GM11168 (cell line): Measurements from ENCODE around the gene MYH16.
"Not testable (repeated sequence)": the region's sequence is repeated elsewhere in the genome, so short reads cannot be mapped to it uniquely, and the experiment has no call there.

Experiments
- in situ Hi-C: fragments of 300-500 bp; cut with MboI; formaldehyde crosslinking; loops from one replicate; pipeline ENCODE4 v1.12.0; 2022; ENCODE audit warnings: low sequenced_read_pairs; ENCODE audit not compliant: unreplicated experiment

MYH16 gene

DNA sequence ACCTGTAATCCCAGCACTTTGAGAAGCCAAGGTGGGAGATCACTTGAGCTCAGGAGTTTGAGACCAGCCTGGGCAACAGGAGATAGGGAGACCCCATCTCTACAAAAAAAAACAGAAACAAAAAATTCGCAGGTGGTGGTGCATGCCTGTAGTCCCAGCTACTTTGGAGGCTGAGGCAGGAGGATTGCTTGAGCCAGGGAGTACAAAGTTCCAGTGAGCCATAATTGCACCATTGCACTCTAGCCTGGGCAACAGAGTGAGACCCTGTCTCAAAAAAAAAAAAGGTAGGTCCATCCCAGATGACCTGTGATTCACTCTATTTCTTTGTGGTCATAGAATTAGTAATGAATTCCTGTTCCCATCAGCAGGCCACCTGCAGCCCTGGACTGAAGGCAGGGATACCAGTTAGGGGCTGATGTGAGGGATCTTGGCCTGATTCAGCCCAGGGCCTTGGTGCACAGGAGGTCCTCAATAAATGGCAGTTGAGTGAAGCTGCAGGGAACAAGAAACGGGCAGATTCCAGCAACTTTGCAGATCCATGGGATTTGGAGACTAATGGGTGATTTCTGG, at the start of gene MYH16:
TSS of gene MYH16 (plus strand) at position 364 of the 570 bp plus-strand sequence.
- in situ Hi-C loops = no loop called here

DNA sequence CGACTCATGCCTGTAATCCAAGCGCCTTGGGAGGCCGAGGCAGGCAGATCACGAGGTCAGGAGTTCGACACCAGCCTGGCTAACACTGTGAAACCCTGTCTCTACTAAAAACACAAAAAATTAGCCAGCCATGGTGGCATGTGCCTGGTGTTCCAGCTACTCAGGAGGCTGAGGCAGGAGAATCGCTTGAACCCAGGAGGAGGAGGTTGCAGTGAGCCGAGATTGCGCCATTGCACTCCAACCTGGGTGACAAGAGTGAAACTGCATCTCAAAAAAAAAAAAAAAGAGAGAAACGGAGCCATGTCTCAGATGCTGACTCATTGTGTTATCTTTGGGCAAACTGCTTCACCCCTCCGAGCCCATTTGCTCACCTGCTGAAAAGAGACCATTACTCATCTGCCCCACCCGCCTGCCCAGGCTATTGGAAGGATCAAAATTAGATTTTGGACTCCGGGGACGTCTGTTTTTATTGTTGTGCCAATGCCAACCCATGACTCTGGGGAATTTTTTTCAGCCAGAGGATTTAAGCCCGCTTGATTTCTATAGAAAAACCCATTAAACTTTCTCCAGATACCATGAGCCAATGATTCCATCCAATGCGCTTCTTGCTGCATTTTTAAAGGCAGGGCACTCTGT, 48.3 kb upstream of the MYH16 start:
- in situ Hi-C loops = not testable (repeated sequence)

DNA sequence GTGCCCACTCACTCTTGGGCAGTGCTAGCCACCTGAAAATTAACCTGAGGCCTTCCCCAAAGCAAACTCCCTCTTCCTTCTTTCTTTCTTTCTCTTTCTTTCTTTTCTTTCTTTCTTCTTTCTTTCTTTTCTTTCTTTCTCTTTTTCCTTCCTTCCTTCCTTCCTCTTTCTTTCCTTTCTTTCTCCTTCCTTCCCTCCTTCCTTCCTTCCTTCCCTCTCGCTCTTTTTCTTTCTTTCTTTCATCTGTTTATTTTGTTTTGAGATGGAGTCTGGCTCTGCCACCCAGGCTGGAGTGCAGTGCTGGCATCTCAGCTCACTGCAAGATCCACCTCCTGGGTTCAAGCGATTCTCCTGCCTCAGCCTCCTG, 47.8 kb upstream of the MYH16 start:
- in situ Hi-C loops = no loop called here

DNA sequence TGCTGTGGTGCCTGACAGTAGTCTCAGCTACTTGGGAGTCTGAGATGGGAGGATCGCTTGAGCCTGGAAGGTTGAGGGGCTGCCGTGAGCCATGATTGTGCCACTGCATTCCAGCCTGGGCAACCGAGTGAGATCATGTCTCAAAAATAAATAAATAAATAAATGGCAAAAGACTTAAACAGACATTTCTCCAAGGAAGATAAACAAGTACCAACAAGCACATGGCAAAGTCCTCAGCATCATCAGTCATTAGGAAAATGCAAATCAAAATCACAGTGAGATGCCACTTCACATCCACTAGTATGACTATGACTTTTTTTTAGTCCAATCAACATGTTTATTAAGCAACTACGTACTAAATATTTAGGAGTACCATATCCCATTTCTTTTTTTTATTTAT, 43.4 kb upstream of the MYH16 start:
- in situ Hi-C loops = no loop called here

DNA sequence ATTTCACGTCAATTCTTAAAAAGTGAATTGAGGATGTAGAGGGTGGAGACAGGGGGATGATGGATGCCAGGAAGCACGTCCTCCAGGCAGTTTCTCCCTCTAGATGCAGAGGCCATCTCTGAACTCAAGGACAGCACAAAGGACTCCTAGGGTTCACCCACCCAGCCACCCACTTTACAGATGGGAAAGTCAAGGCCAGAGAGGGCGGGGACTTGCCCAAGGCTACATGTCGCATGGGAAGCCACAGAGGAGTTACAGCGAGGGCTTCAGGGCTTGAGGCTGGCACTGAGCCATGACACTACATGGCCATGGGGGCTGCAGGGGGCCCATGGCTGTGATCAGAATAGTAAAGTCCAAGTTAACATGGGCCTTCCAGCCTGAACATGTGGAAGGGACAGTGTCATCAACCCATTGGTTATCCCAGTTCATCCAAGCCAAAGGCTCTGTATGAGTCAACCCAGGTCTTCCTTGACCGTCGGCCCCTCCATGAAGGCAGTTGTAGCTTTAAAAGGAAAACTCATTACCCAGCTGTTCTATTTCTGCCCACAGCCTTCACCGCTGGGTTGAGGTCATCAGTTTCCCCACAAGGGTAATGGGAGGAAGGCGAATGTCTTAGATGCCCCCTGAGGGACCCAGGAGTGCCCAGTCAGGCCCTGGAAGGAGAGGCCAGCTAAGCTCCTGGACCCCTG, 40.4 kb upstream of the MYH16 start:
- in situ Hi-C loops = no loop called here

DNA sequence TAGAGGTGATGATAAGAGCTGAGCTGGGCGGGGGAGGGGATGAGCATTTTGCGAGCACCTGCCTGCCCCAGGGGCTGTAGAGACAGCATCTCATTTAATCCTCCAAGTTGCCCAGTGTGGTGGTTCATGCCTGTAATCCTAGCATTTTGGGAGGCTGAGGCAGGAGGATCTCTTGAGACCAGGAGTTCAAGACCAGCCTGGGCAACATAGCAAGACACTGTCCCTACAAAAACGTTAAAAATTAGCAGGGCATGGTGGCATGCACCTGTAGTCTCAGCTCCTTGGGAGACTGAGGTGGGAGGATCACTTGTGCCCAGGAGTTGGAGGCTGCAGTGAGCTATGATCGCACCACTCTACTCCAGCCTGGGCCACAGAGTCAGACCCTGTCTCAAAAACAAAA, 39.7 kb upstream of the MYH16 start:
- in situ Hi-C loops = not testable (repeated sequence)

DNA sequence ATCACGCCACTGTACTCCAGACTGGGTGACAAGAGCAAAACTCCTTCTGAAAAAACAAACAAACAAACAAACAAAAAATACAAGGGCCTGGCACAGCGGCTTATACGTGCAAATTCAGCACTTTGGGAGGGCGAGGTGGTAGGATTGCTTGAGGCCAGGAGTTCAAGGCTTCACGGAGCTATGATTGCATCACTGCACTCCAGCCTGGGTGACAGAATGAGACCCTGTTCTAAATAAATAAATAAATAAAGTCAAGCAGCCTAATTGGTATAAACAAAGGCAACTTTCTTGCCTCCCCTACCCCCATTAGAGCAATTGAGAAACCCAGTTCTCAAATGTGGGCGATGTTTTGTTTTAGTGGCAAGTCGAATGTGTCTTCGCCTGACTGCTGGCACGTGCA, 38.5 kb upstream of the MYH16 start:
- in situ Hi-C loops = no loop called here

DNA sequence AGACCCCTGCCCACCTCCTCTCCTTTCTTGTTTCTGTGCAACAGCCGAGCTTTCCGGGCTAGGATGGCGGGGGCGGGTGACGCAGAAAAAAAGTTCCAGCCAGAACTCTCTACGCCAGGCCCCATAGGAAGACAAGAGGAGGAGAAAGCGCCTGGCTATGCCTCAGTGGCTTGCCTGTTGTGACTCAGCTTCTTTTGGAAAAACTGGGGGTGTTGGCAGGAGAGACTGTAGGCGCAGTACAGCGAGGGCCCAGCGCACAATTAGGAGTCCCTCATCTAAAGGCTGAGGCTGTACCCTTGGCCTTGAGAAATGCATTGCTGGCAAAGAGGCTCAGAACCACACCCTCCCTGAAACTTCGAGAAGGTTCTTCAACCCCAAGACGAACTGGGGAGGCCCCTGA, 36.7 kb upstream of the MYH16 start:
- in situ Hi-C loops = no loop called here

DNA sequence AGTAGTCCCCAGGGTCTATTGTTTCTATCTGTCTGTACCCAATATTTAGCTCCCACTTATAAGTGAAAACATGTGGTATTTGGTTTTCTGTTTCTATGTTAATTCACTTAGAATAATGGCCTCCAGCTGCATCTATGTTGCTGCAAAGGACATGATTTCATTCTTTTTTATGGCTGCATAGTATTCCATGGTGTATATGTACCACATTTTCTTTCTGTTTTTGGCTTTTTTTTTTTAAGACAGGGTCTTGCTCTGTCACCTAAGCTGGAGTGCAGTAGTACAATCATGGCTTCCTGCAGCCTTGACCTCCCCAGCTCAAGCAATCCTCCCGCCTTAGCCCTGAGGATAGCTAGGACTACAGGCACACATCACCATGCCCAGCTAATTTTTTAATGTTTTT, 34.8 kb upstream of the MYH16 start:
- in situ Hi-C loops = not testable (repeated sequence)

DNA sequence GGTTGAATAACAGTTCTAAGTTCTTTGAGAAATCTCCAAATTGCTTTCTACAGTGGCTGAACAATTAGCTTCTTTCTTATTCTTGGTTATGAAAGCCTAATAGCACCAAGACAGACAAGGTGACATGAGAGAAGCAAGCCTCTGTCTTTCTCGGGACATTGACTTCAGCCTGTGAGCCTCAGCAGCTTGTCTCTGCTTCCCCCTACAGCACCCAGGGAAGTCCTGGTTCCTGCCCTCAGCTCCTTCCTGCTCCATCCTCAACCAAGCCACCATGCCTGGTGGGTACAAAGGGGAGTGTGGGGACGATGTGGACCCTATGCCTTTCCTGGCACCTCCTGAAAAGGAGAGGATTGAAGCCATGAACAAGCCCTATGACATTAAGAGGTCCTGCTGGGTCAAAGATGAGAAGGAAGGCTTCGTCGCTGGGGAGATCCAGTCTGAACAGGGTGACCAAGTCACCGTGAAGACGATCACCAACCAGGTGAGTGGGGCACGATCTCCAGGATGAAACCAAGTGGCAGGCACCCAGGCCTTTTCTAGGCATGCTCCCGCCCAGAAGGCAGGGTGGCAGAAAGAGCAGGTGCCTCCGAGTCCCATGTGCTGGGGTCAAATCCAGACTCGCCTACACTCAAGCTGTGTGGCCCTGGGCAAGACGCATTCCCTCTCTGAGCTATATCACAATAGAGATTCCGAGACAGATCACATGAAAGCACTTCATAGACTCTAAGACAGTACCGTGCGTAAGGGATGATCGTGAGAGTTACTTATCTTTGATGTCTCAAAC, 33.9 kb upstream of the MYH16 start:
- in situ Hi-C loops = no loop called here

DNA sequence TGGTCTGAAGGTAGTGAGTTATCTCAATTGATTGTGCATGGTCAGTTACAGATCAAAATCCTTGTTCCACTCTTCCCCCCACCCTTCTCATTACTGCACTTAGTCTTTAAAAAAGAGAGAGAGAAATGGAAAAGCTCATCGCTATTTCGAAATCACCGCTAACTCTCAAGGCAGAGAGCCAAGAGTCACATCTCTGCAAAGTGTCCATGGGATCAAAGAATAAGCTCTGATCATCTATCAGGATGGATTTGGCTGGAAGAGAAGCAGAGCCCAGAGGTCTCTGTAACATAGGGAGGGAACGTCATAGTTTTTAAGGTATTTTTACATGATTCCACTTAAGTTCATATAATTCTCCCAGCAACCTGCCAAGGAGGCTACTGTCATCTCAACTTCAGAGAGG, 30.0 kb upstream of the MYH16 start:
- in situ Hi-C loops = no loop called here

DNA sequence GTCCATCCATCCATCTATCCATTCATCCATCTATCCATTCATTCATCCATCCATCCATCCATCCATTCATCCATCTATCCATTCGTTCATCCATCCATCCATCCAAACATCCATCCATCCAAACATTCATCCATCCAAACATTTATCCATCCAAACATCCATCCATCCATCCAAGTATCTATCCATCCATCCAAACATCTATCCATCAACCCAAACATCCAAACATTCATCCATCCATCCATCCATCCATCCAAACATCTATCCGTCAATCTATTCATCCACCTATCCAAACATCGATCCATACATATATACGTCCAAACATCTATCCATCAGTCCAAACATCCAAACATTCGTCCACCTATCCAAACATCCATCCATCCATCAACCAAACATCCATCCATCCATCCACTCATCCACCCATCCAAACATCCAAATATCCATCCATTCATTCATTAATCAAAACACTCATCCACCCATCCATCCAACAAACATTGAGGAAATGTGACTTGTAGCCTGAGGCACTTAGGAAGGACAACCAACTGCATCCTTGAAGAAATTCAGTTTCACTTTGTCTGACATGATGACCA, 28.8 kb upstream of the MYH16 start:
- in situ Hi-C loops = no loop called here

DNA sequence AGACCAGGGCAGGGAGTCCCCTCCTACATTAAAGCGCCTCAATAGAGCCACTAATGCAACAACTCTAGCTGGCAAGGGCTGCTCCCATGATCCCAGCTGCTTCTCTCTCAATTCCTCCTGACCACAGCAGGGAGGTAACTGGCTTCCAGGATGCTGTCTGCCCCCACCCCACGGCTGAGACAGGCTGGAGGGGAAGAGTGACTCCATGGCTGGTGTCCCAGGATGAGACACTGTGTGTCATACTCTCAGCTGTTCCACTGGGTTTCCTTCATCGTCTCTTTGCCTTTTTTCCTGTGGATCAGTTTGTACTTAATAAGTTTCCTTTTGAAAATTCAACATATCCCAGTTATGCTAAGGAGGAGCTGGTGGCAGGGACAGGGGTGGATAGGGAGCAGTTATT, 27.7 kb upstream of the MYH16 start:
- in situ Hi-C loops = no loop called here

DNA sequence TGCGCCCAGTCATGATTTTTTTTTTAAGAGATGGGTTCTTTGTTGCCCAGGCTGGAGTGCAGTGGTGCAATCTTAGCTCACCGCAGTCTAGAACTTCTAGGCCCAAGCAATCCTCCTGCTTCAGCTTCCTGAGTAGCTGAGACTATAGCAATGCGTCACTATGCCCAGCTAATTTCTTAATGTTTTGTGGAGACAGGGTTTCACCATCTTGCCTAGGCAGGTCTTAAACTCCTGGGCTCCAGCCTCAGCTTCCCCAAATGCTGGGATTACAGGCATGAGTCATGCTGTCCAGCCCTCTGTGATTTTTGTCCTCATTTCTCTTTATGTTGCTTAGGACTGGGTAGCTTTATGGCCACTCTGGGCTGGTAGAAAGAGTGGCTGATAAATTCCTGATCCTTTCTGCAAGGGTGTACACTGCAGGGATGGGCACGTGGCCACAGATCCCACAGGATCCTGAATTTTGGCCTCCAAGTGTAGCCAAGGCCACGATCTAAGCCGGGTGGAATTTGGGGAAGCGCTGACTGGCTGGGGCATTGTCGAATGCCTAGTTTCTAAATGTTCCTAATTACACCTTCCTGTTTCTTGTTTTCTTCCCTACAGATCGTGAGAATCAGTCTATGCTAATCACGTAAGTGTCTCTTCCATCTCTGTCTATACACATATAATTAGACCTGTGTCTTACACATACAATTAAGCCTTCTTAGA, 24.1 kb upstream of the MYH16 start:
- in situ Hi-C loops = no loop called here

DNA sequence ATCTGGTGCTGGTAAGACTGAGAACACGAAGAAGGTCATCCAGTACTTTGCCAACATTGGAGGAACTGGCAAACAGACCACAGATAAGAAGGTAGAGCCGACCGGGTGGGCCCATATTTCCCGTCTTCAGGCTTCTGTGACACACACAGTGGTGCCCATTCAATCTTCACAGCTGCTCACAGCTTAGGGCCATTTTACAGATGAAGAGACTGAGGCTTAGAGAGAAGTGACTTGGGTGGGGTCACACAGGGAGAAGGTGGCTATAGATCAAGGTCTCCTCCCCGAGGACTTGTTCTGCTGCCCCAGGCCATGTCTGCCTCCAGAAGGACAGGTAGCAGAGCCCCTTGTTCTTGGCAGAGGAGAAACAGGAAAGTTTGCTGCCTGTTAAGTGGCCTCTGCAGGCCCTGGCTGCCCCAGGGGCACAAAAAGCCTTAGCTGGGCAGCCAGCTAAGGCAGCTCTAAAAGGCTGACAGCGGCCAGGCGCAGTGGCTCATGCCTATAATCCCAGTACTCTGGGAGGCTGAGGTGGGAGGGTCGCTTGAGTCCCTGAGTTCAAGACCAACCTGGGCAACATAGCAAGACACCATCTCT, 22.6 kb upstream of the MYH16 start:
- in situ Hi-C loops = no loop called here

DNA sequence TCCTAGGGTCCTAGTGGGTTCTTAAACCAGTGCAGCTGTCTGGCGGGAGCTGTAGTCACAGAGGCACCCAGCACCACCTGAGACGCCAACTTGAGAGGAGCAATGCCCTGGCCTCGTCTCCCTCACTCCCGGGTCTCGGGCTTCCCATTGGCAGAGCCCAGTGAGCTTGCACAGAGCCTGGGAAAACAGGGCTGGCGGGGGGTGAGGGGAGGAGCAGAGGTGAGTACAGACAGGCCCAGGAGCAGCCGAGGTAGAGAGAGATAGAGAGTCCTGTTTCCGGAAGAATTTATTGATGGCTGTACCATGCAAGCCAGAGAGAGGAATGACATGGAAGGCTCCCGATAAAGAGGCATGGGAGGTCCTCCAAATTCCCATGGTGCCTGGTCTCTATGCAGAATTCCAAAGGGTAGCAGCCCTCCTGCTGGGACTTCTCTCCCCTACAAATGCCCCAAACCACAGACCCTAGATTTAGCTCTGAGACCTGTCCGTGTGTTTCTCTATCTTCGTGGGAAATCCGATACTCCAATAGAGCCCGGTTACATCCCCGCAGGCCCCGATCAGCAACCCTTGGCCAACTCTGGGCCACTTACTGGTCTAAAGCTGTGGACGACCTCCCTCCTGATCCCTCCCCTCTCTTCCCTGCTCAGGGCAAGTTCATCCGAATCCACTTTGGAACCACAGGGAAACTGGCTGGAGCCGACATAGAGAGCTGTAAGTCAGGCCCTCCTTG, 20.3 kb upstream of the MYH16 start:
- in situ Hi-C loops = no loop called here

DNA sequence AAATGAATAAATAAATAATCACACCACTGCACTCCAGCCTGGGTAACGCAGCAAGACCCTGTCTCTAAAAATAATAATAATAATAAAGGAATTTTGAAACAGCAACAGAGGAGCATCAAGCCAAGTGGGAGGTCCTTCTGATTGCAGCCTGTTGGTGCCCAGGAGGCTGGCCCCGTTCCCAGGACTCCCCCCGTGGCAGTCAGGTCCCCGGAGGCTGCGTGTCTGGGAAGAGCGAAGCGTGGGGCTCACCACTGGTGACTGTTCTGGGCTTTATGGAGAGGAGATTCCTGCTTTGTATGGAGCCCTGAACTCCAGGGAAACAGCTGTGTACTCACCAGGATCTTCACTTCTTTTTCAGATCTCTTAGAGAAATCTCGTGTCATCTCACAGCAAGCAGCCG, 19.3 kb upstream of the MYH16 start:
- in situ Hi-C loops = no loop called here

DNA sequence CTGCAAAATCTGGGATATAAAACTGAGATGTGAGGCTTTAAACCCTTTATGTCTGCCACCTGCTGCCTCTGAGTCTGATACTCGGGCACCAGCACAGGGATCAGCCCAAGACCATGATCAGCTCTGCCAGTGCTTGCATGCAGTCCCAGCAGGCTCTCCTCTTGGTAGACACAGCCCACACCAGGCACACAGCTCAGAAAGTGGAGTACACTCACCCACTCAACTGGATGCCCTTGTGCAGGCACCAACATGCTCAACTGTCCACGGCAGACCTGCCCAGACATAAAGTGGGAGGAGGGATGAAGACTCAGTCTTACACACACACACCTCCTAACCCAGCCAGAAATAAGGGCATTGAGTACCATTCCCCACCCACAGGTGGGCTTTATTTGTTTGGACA, 18.2 kb upstream of the MYH16 start:
- in situ Hi-C loops = no loop called here

DNA sequence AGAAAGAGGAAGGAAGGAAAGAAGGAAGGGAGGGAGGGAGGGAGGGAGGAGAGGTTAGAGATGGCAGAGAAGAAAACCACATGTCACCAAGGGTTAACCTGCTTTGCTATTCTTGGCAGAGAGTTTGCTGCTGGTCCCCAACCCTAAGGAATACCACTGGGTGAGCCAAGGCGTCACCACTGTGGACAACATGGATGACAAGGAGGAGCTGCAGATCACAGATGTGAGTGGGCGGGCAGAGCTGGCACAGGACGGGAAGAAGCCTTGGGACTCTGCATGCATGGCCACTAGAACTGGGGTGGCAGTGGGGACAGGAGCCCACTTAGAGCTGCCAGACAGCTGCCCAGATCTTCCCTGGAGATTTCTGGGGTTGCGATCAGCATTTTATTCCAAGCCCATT, 17.2 kb upstream of the MYH16 start:
- in situ Hi-C loops = no loop called here
